Measurements from ENCODE around the gene DLST. TPM values are rescaled to one million over a fixed set of nuclear protein-coding genes. Genes with fewer than 3 reads are reported as not detected.

The DLST gene
- polyA plus RNA-seq, 1 donor (not counting 4 experiments of a cell fraction or from before 2014, with no cell fraction given) = 114 TPM

GRCh38 chr14:74861734-74862090 lies 20.0 kb upstream of the DLST start:
- Histone ChIP-seq H3K9me1 (ENCODE audit: control insufficient read depth, extremely low read depth, insufficient read depth, low read length) (no peaks in the 10 kb centered on the region), H2AFZ (ENCODE audit: control insufficient read depth, low read length) (no peak overlapping the region), H3K4me2 (ENCODE audit: control insufficient read depth, extremely low read depth, insufficient read depth, low read depth, low read length) (no peak overlapping the region), H3K4me1 (ENCODE audit: control insufficient read depth, extremely low read depth, insufficient read depth, low read length) (no peaks in the 10 kb centered on the region), H3K9ac (ENCODE audit: control insufficient read depth, extremely low read depth, insufficient read depth, low read length) (no peak overlapping the region), H3K27me3 (ENCODE audit: control insufficient read depth, extremely low read depth, insufficient read depth, low read length) (peaks cover 8% of the 10 kb centered on the region), H3K4me3 (ENCODE audit: control insufficient read depth in 2 of 3, extremely low read depth in 1 of 3, insufficient read depth in 2 of 3, low read depth in 1 of 3, low read length in 3 of 3) (no peak overlapping the region), H3K9me3 (ENCODE audit: control insufficient read depth, low read depth, low read length) (no peaks in the 10 kb centered on the region), H3K27ac (ENCODE audit: control insufficient read depth, insufficient read depth, low read length) (no peak overlapping the region), H3K36me3 (ENCODE audit: control insufficient read depth in 2 of 2, extremely low read depth in 1 of 2, insufficient read depth in 2 of 2, low read length in 2 of 2) (no peaks in the 10 kb centered on the region), H3K79me2 (ENCODE audit: control insufficient read depth, insufficient read depth, low read length) (no peaks in the 10 kb centered on the region), H4K20me1 (ENCODE audit: control insufficient read depth, extremely low read depth, insufficient read depth, low read length) (no peaks in the 10 kb centered on the region)
- no peak for DNase-seq (ENCODE audit: low read depth, low spot score)
- dilution Hi-C loops (cut with MboI; ENCODE audit: extremely low pct_ligation_motif_present, low sequenced_read_pairs) = no loop called here
- no peak for TF ChIP-seq EZH2 (IDR thresholded peaks at IDR 0.05; ENCODE audit: low read length)
- TF ChIP-seq, protein P1, sequence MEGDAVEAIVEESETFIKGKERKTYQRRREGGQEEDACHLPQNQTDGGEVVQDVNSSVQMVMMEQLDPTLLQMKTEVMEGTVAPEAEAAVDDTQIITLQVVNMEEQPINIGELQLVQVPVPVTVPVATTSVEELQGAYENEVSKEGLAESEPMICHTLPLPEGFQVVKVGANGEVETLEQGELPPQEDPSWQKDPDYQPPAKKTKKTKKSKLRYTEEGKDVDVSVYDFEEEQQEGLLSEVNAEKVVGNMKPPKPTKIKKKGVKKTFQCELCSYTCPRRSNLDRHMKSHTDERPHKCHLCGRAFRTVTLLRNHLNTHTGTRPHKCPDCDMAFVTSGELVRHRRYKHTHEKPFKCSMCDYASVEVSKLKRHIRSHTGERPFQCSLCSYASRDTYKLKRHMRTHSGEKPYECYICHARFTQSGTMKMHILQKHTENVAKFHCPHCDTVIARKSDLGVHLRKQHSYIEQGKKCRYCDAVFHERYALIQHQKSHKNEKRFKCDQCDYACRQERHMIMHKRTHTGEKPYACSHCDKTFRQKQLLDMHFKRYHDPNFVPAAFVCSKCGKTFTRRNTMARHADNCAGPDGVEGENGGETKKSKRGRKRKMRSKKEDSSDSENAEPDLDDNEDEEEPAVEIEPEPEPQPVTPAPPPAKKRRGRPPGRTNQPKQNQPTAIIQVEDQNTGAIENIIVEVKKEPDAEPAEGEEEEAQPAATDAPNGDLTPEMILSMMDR (optimal IDR thresholded peaks at IDR 0.05 in 1 of 3, IDR thresholded peaks at IDR 0.05 in 1 of 3, conservative IDR thresholded peaks at IDR 0.05 in 1 of 3; ENCODE audit: extremely low read depth in 1 of 3, insufficient read depth in 2 of 3, low read length in 3 of 3) = no peak
- no peak for FAIRE-seq

- H3K36me3 ChIP-seq (ENCODE audit: control insufficient read depth in 2 of 2, extremely low read depth in 1 of 2, insufficient read depth in 2 of 2, low read length in 2 of 2) = no peaks in the 10 kb centered on the region
- H4K20me1 ChIP-seq (ENCODE audit: control insufficient read depth, extremely low read depth, insufficient read depth, low read length) = no peaks in the 10 kb centered on the region
- DNase-seq (ENCODE audit: low read depth, low spot score) (no peak), FAIRE-seq (no peak)
- H3K27ac ChIP-seq (ENCODE audit: control insufficient read depth, insufficient read depth, low read length) = no peak overlapping the region
- H3K9me3 ChIP-seq (ENCODE audit: control insufficient read depth, low read depth, low read length) = no peaks in the 10 kb centered on the region
- no peak overlapping the region for H3K4me3 ChIP-seq (ENCODE audit: control insufficient read depth in 2 of 3, extremely low read depth in 1 of 3, insufficient read depth in 2 of 3, low read depth in 1 of 3, low read length in 3 of 3)
- no peaks in the 10 kb centered on the region for H3K9me1 ChIP-seq (ENCODE audit: control insufficient read depth, extremely low read depth, insufficient read depth, low read length)
- dilution Hi-C loops (cut with MboI; ENCODE audit: extremely low pct_ligation_motif_present, low sequenced_read_pairs) = no loop called here
- no peak for TF ChIP-seq EZH2 (IDR thresholded peaks at IDR 0.05; ENCODE audit: low read length)
- no peaks in the 10 kb centered on the region for H3K79me2 ChIP-seq (ENCODE audit: control insufficient read depth, insufficient read depth, low read length)
- no peak overlapping the region for H3K9ac ChIP-seq (ENCODE audit: control insufficient read depth, extremely low read depth, insufficient read depth, low read length)
- H3K4me1 ChIP-seq (ENCODE audit: control insufficient read depth, extremely low read depth, insufficient read depth, low read length) = no peaks in the 10 kb centered on the region
- H3K27me3 ChIP-seq (ENCODE audit: control insufficient read depth, extremely low read depth, insufficient read depth, low read length) = peaks cover 8% of the 10 kb centered on the region
- no peak overlapping the region for H3K4me2 ChIP-seq (ENCODE audit: control insufficient read depth, extremely low read depth, insufficient read depth, low read depth, low read length)
- no peak overlapping the region for H2AFZ ChIP-seq (ENCODE audit: control insufficient read depth, low read length)
Observed at GRCh38 chr14:74863274-74863673, 18.4 kb upstream of the DLST start.

GRCh38 chr14:74864198-74864597 lies 17.5 kb upstream of the DLST start:
- Histone ChIP-seq H3K9me1 (ENCODE audit: control insufficient read depth, extremely low read depth, insufficient read depth, low read length) (no peaks in the 10 kb centered on the region), H3K36me3 (ENCODE audit: control insufficient read depth in 2 of 2, extremely low read depth in 1 of 2, insufficient read depth in 2 of 2, low read length in 2 of 2) (no peaks in the 10 kb centered on the region), H3K4me3 (ENCODE audit: control insufficient read depth in 2 of 3, extremely low read depth in 1 of 3, insufficient read depth in 2 of 3, low read depth in 1 of 3, low read length in 3 of 3) (no peak overlapping the region), H3K4me1 (ENCODE audit: control insufficient read depth, extremely low read depth, insufficient read depth, low read length) (no peaks in the 10 kb centered on the region), H2AFZ (ENCODE audit: control insufficient read depth, low read length) (no peak overlapping the region), H3K27me3 (ENCODE audit: control insufficient read depth, extremely low read depth, insufficient read depth, low read length) (peaks cover 8% of the 10 kb centered on the region), H3K79me2 (ENCODE audit: control insufficient read depth, insufficient read depth, low read length) (no peaks in the 10 kb centered on the region), H4K20me1 (ENCODE audit: control insufficient read depth, extremely low read depth, insufficient read depth, low read length) (no peaks in the 10 kb centered on the region), H3K4me2 (ENCODE audit: control insufficient read depth, extremely low read depth, insufficient read depth, low read depth, low read length) (no peak overlapping the region), H3K9me3 (ENCODE audit: control insufficient read depth, low read depth, low read length) (no peaks in the 10 kb centered on the region), H3K9ac (ENCODE audit: control insufficient read depth, extremely low read depth, insufficient read depth, low read length) (no peak overlapping the region), H3K27ac (ENCODE audit: control insufficient read depth, insufficient read depth, low read length) (no peak overlapping the region)
- FAIRE-seq (no peak), DNase-seq (ENCODE audit: low read depth, low spot score) (no peak)
- dilution Hi-C loops (cut with MboI; ENCODE audit: extremely low pct_ligation_motif_present, low sequenced_read_pairs) = no loop called here
- no peak for TF ChIP-seq EZH2 (IDR thresholded peaks at IDR 0.05; ENCODE audit: low read length)
- TF ChIP-seq, protein P1 (optimal IDR thresholded peaks at IDR 0.05 in 1 of 3, IDR thresholded peaks at IDR 0.05 in 1 of 3, conservative IDR thresholded peaks at IDR 0.05 in 1 of 3; ENCODE audit: extremely low read depth in 1 of 3, insufficient read depth in 2 of 3, low read length in 3 of 3) = no peak
